Measurements from ENCODE around the gene DCTD. TPM values are rescaled to one million over a fixed set of nuclear protein-coding genes. Genes with fewer than 3 reads are reported as not detected.

The DCTD gene
- total and polyA plus RNA-seq, 2 of the 13 experiments (the other 11 are each of a cell fraction or from before 2014, with no cell fraction given): 85.1 to 95.3 TPM

- TF ChIP-seq FOXO1 (CRISPR knock-in tag; IDR thresholded peaks at IDR 0.05): peak; percentile 40
- TF ChIP-seq ZNF720 (CRISPR knock-in tag; IDR thresholded peaks at IDR 0.05): no peak
- no peak for TF ChIP-seq IRF1 (CRISPR knock-in tag; IDR thresholded peaks at IDR 0.05; ENCODE audit: low read depth)
- no peak for TF ChIP-seq ZNF83 (CRISPR knock-in tag; IDR thresholded peaks at IDR 0.05; ENCODE audit: borderline replicate concordance)
- TF ChIP-seq MAX (IDR thresholded peaks at IDR 0.05): peak; percentile 97
- TF ChIP-seq CHCHD3 (CRISPR knock-in tag; IDR thresholded peaks at IDR 0.05): no peak
- TF ChIP-seq ZNF629 (CRISPR knock-in tag; conservative IDR thresholded peaks at IDR 0.05): no peak
- no peak for TF ChIP-seq CBX1 (IDR thresholded peaks at IDR 0.05; ENCODE audit: low read depth)
- no peak for TF ChIP-seq STAT5B (CRISPR knock-in tag; IDR thresholded peaks at IDR 0.05)
- TF ChIP-seq KDM1A (CRISPR knock-in tag; IDR thresholded peaks at IDR 0.05): no peak
- 0 out of 2 replicates have a peak, but pooled peaks have one; percentile 58 for TF ChIP-seq ZBTB44 (CRISPR knock-in tag; IDR thresholded peaks at IDR 0.05)
- TF ChIP-seq HMG20B (CRISPR knock-in tag; conservative IDR thresholded peaks at IDR 0.05): no peak
- TF ChIP-seq ATF2 (CRISPR knock-in tag; IDR thresholded peaks at IDR 0.05): no peak
- no peak; the same call in 1 of the 2 replicates for TF ChIP-seq CCDC6 (CRISPR knock-in tag; IDR thresholded peaks at IDR 0.05)
- TF ChIP-seq ZNF335 (CRISPR knock-in tag; IDR thresholded peaks at IDR 0.05): 0 out of 2 replicates have a peak, but pooled peaks have one; percentile 72
- TF ChIP-seq SRSF1 (optimal IDR thresholded peaks at IDR 0.05; ENCODE audit: low read depth, low read length): no peak
- no peak for TF ChIP-seq HMGA1 (CRISPR knock-in tag; conservative IDR thresholded peaks at IDR 0.05)
- TF ChIP-seq GATAD2A (CRISPR knock-in tag; IDR thresholded peaks at IDR 0.05): peak; percentile 92
- TF ChIP-seq TFDP1 (CRISPR knock-in tag; IDR thresholded peaks at IDR 0.05; ENCODE audit: borderline replicate concordance): peak; percentile 80; the same call in 1 of the 2 replicates
- TF ChIP-seq ZNF770 (CRISPR knock-in tag; IDR thresholded peaks at IDR 0.05): peak; percentile 54; the same call in 1 of the 2 replicates
- no peak; the same call in 1 of the 2 replicates for TF ChIP-seq ELK4 (CRISPR knock-in tag; IDR thresholded peaks at IDR 0.05; ENCODE audit: borderline replicate concordance)
- peak; percentile 31; the same call in 1 of the 2 replicates for TF ChIP-seq MEIS1 (CRISPR knock-in tag; IDR thresholded peaks at IDR 0.05; ENCODE audit: borderline replicate concordance)
- TF ChIP-seq TOE1 (CRISPR knock-in tag; IDR thresholded peaks at IDR 0.05): 0 out of 2 replicates have a peak, but pooled peaks have one; percentile 52
Measured at GRCh38 chr4:182895791-182896292, 21.3 kb downstream of the DCTD start (continued).

Measured in HepG2 (cell line).